Hepatic stellate cell (primary cell): ENCODE measurements around the gene DIP2C.
A peak's percentile ranks its signal among the peaks of the same experiment; 100 is the strongest.

Experiments
- DNase-seq: peaks from one replicate; pipeline ENCODE4 v3.0.0; 2011; ENCODE audit warnings: low spot score

DIP2C gene

DNA sequence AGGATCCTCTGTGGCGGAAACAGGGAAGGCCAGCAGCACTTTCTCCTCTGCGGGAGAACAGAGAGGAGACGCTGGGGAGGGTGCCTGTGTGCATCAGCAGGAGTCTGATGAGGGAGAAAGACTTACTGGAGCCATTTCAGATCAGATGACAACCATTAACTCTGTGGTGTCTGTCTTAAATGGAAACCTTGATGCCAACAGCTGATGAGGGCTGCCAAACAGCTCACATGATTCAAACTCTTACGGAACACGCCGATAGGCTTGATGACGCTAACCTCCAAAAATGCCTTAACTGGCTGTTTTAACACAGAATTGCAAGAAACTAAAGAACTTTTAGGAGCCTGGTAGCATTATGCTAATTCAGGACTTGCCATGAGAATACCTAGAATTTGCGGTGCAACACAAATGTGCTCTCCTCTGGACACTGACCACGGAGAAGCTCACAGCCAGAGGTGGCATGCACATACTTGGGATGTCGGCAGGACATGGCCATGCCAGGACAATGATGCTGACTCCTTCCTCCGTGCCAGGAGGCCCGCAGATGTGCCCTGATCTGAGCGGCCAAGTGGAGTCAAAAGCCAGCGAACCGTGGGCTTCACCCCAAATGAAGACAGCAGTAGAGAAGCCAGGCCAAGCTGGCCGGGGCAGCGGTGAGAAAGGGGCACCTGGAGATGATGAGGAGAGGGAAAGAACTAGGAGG, 399.3 kb downstream of the DIP2C start:
- DNase-seq, result no peak

DNA sequence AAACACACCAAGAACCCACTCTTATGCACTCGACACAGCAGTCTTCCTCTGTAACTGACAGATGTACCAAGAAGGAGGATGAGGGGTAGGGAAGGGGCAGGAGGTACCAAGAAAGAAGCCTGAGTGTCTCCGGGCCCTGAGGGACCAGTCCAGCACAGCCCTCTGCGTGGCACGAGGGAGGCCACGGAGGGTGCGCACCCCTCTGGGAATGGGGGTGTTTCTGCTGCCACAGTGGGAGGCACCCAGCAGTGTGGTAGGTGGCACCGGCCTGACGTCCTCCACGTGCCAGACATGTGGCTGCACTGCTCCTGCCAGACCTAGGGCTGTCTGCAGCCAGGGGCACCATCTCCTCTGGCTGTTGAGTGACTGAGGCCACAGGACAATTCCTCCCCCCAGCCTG, 399.9 kb downstream of the DIP2C start:
- DNase-seq, result no peak

DNA sequence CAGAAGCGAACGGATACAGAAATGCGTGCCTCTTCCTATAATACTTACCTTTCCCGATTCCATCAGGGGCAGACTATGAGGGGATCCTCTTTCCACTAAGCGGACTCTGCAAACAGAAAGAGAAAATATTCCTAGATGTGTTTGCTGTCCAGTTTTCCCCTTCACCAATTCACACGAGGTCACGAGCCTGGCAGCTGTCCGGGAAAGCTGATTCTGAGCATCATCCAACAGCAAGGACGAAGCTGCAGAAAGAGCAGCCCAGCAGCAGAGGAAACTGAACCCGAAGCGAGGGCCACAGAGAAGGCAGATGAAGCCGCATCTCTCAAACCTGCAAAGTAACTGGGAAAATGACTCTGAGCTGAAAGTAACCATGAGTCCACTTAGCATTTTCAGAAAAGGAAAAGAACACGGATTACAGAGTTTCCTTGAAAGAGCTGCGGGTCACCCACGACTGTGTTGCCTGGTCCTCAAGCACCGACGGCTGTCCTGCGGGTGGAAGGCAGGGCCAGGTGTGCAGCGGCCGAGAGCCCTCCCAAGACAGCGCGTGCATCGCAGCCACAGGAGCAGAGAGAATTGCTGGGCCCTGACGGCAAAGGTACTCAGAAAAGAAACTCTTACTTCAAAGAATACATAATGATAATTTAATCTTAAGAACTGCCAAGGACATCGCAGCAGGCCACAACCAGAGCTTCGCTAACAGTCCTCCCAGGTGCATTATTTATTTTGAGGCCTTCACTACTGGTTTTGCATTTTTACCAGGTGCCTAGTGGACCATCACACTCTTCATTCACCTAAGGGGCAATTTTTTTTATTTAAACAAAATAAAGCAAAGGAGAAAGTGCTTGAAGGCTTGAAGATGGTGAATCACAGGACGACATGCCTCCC, 400.9 kb downstream of the DIP2C start:
- DNase-seq, result no peak

DNA sequence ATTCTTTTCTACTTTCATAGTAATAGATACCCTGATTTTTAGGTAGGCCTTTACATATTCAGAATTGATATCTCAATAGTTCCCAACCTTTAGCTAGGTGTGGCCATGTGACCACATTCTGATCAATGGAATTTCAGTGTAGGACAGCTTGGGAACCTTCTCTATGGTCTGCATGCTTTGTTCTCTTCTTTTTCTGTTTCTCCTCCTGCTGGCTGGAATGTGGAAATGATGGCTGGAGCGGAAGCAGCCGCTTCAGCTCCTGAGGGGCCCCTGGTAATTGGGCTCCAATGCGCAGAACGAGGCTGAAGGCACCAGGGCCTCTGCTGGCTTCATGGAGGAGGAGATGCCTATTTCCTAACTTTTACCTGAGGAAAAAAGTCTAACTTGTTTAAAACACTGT, 401.7 kb downstream of the DIP2C start:
- DNase-seq, result peak; percentile 29

DNA sequence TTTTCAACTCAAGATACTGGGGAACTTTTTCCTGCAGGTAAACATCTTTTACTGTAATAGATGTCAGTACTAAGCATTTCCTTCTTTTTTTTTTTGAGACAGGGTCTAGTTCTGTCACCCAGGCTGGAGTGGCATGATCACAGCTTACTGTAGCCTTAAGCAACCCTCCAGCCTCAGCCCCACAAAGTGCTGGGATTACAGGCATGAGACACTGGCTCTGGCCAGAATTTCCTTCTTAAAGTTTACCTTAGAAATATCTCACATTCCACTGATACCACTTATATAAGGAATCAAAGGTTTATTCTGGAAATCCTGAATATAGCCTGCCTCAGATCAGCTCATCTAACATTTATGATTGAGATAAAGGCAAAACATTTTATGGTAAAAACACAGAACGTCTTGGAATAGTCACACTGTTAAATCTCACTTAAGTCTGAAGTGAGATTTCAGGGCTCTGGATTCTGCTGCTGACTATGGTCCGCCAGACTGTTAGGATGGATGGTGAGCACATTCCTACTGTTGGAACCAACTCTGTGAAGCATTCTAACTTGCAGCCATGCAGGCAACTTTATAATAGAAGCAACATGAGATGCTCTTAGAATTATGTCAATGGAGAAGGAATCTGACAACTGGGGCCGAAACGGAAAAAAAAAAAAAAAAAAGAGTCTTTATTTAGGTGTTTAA, 402.3 kb downstream of the DIP2C start:
- no peak for DNase-seq

DNA sequence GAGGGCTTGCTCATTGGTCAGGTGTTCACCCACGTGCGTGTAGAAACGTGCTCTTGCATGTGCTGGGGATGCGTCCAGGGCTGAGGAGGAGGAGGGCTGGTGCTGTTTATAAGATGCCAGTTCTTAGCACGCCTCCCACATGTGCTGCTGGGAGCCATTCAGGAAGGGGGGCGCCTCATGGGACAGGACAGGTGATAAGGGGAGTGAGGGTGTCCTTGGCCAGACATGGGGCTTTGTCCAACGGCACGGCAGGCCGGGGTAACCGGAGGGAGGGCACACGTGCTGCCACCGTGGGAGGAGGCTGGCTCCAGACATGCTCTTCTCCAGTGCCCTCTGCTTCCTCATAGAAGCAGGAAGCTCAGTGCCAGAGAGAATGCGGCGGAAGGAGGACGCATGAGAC, 404.3 kb downstream of the DIP2C start:
- no peak for DNase-seq

DNA sequence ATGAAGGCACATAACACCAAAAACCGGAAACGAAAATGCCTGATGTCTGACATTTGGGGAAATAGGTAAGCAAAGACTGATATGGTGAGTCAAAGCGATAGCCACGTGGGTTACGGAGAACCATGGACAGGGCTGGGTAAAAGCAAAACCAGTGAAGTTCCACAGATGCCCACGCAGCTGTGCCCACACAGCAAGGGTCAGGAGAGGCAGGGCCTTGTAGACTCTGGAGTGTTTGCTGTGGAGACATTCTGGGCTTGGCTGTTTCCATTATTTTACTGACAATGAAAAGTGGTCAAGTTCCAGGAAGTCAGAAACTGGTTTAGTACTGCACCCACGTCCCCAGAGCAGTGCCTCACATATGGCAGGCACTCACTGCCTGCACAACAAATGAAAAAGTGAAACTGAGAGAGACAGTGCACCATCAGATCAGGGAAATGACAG, 405.5 kb downstream of the DIP2C start:
- DNase-seq, result no peak

DNA sequence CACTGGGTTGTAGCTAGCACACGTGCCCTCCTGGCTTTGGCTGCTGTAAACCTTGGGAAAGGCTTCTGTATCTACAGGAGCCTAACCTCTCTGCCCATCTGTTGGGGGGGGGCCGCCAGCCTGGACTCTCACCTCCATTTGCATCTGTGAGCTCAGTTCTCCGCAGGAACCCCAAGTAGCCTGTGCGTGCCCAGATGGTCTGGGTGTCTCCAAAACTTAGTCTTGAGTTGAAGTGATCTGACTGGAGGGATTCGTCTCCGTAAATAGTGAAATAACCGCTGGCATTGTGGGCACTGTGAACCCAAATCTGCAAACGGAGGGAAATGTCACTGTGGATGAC, 406.4 kb downstream of the DIP2C start:
- no peak for DNase-seq

DNA sequence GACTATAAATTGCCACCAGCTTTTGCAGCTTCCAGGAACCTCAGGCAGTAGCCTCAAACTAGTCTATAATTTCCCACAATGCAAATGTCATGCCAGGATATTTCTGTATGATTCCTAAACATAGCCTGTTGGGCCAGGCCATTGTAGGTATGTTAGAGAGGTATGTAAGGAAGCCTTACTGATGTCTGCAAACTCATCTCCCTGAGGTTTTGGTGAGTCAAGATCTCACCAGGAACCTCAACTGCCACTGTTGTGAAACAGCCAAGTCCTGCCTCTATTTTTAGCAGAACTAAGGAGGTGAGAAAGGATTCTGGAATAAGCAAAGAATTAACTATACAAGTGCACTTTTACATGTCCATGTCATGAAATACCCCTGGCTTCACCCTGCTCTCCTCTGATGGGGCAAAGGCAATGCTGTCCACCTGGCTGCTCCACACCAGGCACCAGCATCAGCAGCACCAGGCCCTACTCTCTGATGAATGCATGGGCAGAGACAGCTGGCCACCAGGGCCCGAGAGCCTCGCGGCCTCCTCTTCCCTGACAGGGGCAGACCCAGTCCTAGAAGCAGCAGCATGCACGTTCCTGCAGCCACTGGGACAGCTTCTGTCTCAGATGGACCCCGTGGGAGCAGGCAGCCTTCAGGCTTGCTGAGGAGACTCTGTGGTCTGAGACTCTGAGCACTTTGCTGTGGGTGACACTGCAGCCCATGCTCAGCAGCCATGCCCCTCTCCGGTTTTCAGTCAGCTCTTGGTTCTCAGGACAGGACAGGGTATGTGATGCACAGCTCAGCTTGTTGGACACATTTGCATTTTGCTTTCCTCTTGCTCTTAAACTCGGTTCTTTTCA, 407.0 kb downstream of the DIP2C start:
- peak; percentile 30 for DNase-seq

DNA sequence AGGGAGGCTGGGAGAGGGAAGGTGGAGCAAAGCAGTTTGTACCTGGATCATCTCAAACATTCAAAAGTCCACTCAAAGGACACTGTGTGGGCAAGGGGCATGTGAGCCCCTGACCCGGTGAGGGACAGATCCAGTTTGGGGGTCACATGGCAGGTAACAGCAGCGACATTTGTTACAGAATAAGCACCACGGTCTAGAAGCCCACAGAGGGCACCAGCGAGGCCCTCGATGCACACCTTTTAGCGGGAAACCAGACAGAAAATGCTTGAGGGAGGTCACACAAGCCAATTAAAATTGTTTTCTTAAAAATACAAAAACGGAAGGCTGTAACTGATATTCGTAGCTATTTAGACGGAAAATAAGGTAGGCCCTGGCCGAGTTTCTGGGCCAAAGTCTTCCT, 409.8 kb downstream of the DIP2C start:
- no peak for DNase-seq

DNA sequence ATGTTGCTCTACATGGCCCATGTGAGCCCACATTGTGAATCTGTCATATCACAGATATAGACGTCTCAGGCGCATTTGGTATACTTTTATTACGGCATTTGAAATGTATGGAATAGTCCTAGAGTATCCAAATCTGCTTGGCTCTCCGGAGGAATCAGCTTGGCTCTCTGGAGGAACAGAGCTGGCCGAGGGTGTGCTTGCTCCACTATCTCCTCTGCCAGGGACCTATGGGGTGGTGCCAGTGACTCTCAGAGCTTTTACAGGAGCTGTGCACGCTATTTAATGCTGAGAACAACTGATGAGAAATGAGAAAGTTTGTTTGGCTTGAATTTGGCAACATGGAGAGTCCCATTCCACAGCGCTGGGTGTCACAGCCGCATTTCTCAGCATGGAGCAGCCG, 410.2 kb downstream of the DIP2C start:
- no peak for DNase-seq

DNA sequence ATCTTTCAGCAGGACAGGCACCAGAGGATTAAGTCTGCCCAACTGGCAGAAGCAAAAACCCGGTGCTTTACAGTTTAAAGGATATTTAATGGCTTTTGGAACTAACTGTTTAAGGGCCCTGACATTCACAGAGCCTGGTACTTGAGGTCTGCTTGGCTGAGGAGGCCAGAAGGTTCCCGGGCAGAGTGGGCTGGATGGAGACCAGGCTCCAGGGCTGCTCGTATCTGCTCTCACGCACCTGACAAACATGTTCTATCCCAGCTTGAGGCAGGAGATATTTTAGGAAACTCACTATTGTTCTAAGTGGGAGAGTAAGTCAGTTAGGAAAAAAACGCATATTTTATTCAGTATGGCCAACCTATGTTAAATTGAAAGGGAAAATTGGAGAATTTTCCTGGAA, 410.8 kb downstream of the DIP2C start:
- no peak for DNase-seq

DNA sequence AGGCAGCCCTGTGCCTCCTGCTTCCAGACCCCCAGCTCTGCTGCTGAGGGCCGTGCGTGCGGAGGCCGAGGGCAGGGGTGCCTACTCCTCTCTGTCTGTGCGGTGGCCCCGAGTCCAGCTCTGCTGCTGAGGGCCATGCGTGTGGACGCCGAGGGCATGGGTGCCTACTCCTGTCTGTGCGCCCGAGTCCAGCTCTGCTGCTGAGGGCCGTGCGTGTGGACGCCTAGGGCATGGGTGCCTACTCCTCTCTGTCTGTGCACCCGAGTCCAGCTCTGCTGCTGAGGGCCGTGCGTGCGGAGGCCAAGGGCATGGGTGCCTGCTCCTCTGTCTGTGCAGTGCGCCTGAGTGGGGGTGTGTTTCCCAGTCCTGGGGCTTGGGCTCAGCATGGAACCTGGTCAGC, 411.5 kb downstream of the DIP2C start:
- DNase-seq, result no peak

DNA sequence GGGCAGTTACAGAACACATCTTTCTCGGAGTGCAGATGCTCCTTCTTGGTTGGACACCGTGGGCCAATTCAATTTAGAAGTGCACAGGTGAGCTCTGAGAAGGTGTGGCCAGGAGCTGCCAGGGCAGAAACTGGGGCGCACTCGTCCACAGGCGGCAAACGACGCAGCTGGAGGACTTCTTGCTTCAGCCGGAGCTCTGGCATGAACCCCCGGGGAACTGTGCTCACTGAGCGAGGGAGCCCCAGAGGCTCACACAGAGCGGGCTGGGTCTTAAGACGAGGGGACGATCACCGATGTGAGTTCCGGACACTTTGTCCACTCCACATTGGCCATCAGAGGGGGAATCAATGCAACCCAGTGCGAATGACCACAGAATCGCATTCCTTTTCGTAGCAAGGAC, 413.8 kb downstream of the DIP2C start:
- DNase-seq, result no peak

DNA sequence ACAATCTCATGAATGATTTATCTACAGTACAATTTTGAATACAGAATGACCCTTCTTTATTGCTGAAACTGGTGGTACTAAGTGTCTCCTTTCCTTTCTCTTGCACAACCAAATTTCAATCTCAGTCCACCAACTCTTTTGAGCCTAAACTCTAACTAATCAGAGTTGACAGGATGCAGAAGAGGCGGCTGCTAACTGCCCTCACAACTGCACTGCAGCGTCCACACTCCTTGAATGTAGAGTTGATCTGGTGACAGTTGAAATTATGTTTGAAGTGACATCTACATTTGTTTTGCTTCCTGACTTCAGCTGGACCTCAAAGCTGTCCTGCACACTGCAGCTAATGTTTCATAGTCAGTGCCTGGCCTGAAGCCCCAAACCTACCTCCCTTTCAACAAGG, 414.6 kb downstream of the DIP2C start:
- DNase-seq, result no peak

DNA sequence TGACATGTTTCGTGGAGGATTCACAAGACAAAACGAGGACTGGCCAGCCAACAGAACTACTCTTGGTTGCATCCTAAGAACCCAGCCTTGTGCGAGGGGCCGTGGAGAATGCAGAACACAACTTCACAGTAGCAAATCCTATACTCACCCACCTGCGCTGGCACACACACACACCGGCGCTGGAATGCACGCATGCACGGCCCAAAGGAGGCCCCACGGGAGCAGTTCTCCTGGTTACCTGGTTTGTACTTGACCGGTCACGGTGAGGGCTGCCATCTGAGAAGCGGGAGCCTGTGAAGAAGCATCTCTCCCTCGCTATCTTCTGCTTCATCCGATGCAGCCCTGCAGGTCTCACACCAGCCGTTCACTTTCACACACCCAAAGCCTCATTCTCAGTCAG, 416.4 kb downstream of the DIP2C start:
- no peak for DNase-seq

DNA sequence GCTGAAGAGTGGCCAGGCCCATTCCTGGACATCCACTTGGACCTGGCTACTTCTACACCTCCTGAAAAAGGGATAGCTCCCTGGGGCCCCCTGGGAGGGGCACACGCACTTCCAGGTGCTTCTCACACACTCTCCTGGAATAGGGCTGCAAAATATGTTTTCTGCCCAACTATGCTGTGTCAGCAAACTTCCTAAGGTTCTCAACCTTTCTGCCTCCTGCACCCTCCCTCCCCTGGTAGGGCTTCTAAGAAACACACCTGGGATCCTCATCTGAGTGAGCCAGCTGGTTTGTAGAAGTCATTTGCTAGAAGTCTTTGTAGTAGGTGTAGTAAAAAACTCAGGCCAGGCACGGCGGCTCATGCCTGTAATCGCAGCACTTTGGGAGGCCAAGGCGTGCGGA, 417.7 kb downstream of the DIP2C start:
- no peak for DNase-seq

DNA sequence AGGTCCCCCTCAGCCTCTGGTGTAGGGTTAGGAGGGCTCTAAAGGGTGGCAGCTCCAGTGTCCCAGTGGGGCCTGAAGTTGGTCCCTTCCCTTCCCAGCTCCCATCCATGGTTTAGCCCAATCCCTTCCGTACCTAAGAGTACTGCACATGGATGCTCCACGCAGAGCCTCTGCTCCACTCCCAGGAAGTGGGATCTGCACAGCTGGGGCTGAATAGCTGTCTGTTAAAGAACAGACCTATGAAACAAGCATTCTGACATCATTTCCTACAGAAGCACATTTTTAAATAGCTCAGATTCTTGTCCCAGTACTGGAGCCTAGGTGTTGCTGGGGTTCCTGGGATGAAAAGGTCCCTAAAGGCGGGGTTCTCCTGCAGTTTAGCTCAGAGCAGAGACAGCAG, 418.3 kb downstream of the DIP2C start:
- no peak for DNase-seq

DNA sequence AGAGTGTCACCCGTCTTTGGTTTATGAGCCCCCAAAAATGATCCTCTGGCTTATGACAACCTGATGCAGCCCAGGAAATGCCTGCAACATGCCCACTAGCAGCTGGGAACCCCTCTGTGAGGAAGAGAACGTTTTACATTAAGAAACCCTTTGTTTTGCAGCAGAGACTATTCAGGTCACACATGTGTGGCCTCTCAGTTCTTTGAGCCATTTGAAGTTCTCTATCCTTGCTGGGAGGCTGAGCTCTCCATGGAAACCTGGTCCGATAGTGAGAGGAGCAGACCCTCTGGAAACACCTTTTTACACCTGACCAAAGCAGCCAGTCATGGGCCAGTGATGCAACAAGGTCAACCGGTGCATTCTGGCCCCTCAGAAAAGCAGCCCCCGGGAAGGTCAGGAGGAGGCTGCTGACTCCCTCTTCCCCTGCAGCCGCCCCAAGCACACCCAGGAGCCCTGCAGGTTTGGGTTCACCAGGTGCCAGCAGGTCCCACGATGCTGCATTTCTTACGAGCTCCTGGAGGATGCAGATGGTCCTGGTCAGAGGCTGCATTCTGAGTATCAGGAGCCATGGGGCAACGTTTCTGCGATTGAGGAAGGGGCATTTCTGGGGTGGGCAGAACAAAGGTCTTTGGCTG, 419.9 kb downstream of the DIP2C start:
- DNase-seq, result no peak

DNA sequence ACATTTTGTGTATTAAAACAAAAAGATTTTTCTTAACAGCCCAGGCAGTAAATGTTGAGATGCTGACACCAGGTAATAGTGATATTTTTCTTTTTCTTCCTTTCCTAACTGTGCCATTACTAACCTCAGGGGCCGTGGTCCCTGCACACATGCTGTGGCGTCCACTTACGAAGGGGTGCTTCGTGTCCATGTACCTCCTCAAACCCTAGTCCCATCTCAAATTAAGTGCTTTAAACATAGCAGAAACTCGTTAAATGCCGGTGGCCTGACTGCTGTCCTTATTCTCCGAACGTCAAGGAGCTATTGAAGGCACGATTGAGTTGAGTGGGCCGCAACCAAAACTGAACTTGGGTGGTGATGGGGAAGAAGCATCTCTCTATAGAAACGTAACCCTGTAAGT, 421.8 kb downstream of the DIP2C start:
- no peak for DNase-seq

DNA sequence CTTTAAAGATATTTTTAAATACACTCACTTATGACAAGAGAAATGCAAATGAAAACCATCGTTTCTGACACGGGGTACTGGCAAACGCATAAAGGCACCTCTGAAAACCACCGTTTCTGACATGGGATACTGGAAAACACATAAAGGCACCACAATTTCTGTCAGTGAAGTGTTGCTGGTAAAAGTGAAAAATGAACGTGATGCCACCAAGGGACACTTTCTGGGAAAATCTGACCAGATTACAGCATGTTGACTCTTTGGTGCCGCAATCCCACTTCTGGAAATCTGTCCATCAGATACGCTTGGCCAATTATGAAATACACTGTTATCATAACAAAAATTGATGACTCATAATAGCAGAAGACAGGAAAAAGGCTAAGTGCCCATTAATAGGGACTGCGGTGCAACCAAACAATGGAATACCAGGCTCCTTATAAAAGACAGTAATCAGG, 422.5 kb downstream of the DIP2C start:
- DNase-seq, result peak; percentile 41
